HepG2 (cell line): ENCODE data around the gene CCL24. TPM values are rescaled to one million over a fixed set of nuclear protein-coding genes. Genes with fewer than 3 reads are reported as not detected.

ENCODE experiments used
- ATAC-seq: fragments of 200-7000 bp; cut with Tn5 transposase; 3 replicates; pipeline ENCODE4 v1.9.1; 2020; ENCODE audit warnings: mild to moderate bottlenecking, moderate library complexity
- BruUV-seq: library from RNA; stranded (reverse); fragments of 400-500 nt; replicated peaks from 2 replicates; lab custom pipeline; 2021; lab: Mats Ljungman, UMichigan
- CTCF ChIA-PET: fragments of 300-600 bp; formaldehyde crosslinking; extraction: SDS; loops from one replicate; lab custom pipeline; 2021; ENCODE audit warnings: low total read pairs, inconsistent platforms, low intra/inter-chr PET ratio; lab: Yijun Ruan, JAX
- POLR2A ChIA-PET: fragments of 350-600 bp; sonication (Branson Sonifier 250); formaldehyde crosslinking; loops from one replicate; lab custom pipeline; 2020; ENCODE audit warnings: antibody characterized with exemption, inconsistent platforms; lab: Yijun Ruan, JAX
- DNase-seq: peaks from one replicate; pipeline ENCODE4 v3.0.0-alpha.2; 2015; ENCODE audit warnings: low spot score
- FAIRE-seq: peaks from 3 replicates; lab custom pipeline; 2011; peaks lifted over from hg19 to GRCh38; lab: Jason Lieb, UNC
- H2AFZ ChIP-seq: one replicate; pipeline ENCODE4 v1.6.1; 2011; ENCODE audit warnings: low read length, inconsistent platforms
- H3K27ac ChIP-seq: fragments of 300-600 bp; 3 replicates; pipeline ENCODE4 v1.8.0; 2011; ENCODE audit warnings: mixed run types, mild to moderate bottlenecking, mixed read lengths, low read length, inconsistent platforms; ENCODE audit not compliant: insufficient read depth; ENCODE audit errors: extremely low read length
- H3K27me3 ChIP-seq, 2 experiments: fragments of 200-600 bp in 1 of 2; 2 replicates in 1 of 2; 3 replicates in 1 of 2; pipeline versions ENCODE4 v1.6.0 to v1.8.0; 2011; ENCODE audit warnings: low read length in 2 of 2, mild to moderate bottlenecking in 2 of 2, moderate library complexity in 2 of 2, inconsistent platforms in 1 of 2; ENCODE audit not compliant: insufficient read depth in 2 of 2, control insufficient read depth in 1 of 2
- H3K36me3 ChIP-seq, 2 experiments: fragments of 200-600 bp in 1 of 2; replicated peaks in 1 of 2; 2 replicates in 1 of 2; 3 replicates in 1 of 2; pipeline versions ENCODE4 v1.5.1 to v1.8.0; 2011; ENCODE audit warnings: low read length in 2 of 2, inconsistent platforms in 1 of 2; ENCODE audit not compliant: insufficient read depth in 2 of 2, control insufficient read depth in 1 of 2
- H3K4me1 ChIP-seq: 2 replicates; pipeline ENCODE4 v1.5.1; 2012; ENCODE audit warnings: low read length, inconsistent platforms; ENCODE audit not compliant: insufficient read depth
- H3K4me2 ChIP-seq: 2 replicates; pipeline ENCODE4 v1.6.0; 2011; ENCODE audit warnings: low read depth, low read length, inconsistent platforms
- H3K4me3 ChIP-seq, 3 experiments: fragments of 200-600 bp in 1 of 3; sonication (generic), shearing (Covaris generic) in 1 of 3; replicated peaks in 1 of 3; 2 replicates each; pipeline ENCODE4 v1.5.1; 2011 to 2016; ENCODE audit warnings: low read length in 3 of 3, inconsistent platforms in 2 of 3, low read depth in 2 of 3, mild to moderate bottlenecking in 2 of 3, control low read depth in 1 of 3, mixed read lengths in 1 of 3; ENCODE audit not compliant: insufficient read depth in 1 of 3
- H3K79me2 ChIP-seq: one replicate; pipeline ENCODE4 v1.6.1; 2011; ENCODE audit warnings: low read length, inconsistent platforms; ENCODE audit not compliant: insufficient read depth
- H3K9ac ChIP-seq: 2 replicates; pipeline ENCODE4 v1.6.0; 2011; ENCODE audit warnings: mild to moderate bottlenecking, low read depth, low read length, inconsistent platforms; ENCODE audit not compliant: insufficient read depth
- H3K9me3 ChIP-seq: 2 replicates; pipeline ENCODE4 v1.5.1; 2012; ENCODE audit warnings: mild to moderate bottlenecking, low read length
- H4K20me1 ChIP-seq: 2 replicates; pipeline ENCODE4 v1.6.0; 2011; ENCODE audit warnings: inconsistent platforms, mild to moderate bottlenecking, low read length, moderate library complexity; ENCODE audit not compliant: insufficient read depth
- ATF3 ChIP-seq: sonication (generic); formaldehyde crosslinking; IDR thresholded peaks from 2 replicates; pipeline ENCODE4 v1.4.0; 2020; ENCODE audit warnings: missing genetic modification reagents
- BHLHE40 ChIP-seq: IDR thresholded peaks from 2 replicates; pipeline ENCODE4 v1.6.1; 2011; ENCODE audit warnings: low read length, improper control_type of control experiment
- IRX3 ChIP-seq: sonication (generic); formaldehyde crosslinking; IDR thresholded peaks from 2 replicates; pipeline ENCODE4 v1.8.1; 2023; ENCODE audit warnings: mild to moderate bottlenecking, low read depth, missing genetic modification reagents, borderline replicate concordance
- JUND ChIP-seq: sonication (generic); formaldehyde crosslinking; IDR thresholded peaks from 2 replicates; pipeline ENCODE4 v1.8.0; 2022; ENCODE audit warnings: mild to moderate bottlenecking, missing genetic modification reagents
- NR2F6 ChIP-seq, 2 experiments: IDR thresholded peaks; 2 replicates each; pipeline ENCODE4 v1.6.1; 2016; ENCODE audit warnings: antibody characterized with exemption in 1 of 2, mild to moderate bottlenecking in 1 of 2
- RFX1 ChIP-seq: fragments of 450-650 bp; IDR thresholded peaks from 2 replicates; pipeline ENCODE4 v1.6.1; 2017
- SALL2 ChIP-seq: sonication (generic); formaldehyde crosslinking; IDR thresholded peaks from 2 replicates; pipeline ENCODE4 v1.8.1; 2023; ENCODE audit warnings: mild to moderate bottlenecking, missing genetic modification reagents, inconsistent platforms
- TOPORS ChIP-seq: sonication (generic); formaldehyde crosslinking; IDR thresholded peaks from 2 replicates; pipeline ENCODE4 v1.8.0; 2023; ENCODE audit warnings: mild to moderate bottlenecking, missing genetic modification reagents
- TP53 ChIP-seq: sonication (generic); formaldehyde crosslinking; conservative IDR thresholded peaks from 2 replicates; pipeline ENCODE4 v1.4.0; 2020; ENCODE audit warnings: missing genetic modification reagents
- ZBTB21 ChIP-seq: sonication (generic); formaldehyde crosslinking; IDR thresholded peaks from 2 replicates; pipeline ENCODE4 v1.4.0; 2020; ENCODE audit warnings: missing genetic modification reagents
- ZNF607 ChIP-seq: sonication (generic); formaldehyde crosslinking; IDR thresholded peaks from 2 replicates; pipeline ENCODE4 v1.5.1; 2020; ENCODE audit warnings: missing genetic modification reagents, mild to moderate bottlenecking, borderline replicate concordance
- WGBS: methylation state at CpG from one replicate; pipeline ENCODE4 v1.1.6; 2017; ENCODE audit warnings: low lambda C conversion rate; 5-methylcytosine and 5-hydroxymethylcytosine counted together
- in situ Hi-C: cut with HindIII; loops from 2 replicates; pipeline ENCODE4 v1.10.0; 2017; ENCODE audit warnings: low pct_unique_long_range_greater_than_20kb; ENCODE audit not compliant: extremely low pct_ligation_motif_present
- intact Hi-C: fragments of 100-400 bp; cut with micrococcal nuclease; formaldehyde crosslinking; loops from one replicate; pipeline ENCODE4 v1.10.0; 2022; ENCODE audit not compliant: unreplicated experiment
- polyA plus RNA-seq, 8 experiments: library from polyadenylated mRNA; depleted of rRNA in 3 of 8; stranded (reverse) in 7 of 8; unstranded in 1 of 8; fragments of >200 nt; fragmentation: Illumina TruSeq in 4 of 8; extraction: Trizol in 4 of 8; gene quantifications; 2 replicates each; pipeline versions ENCODE4 v1.2.1 to v1.2.3, GENCODE V29; 2011 to 2016; ENCODE audit warnings: low read depth in 4 of 8, missing spikeins in 1 of 8, mixed read lengths in 1 of 8; ENCODE audit not compliant: insufficient read depth in 1 of 8
- total RNA-seq, 5 experiments: library from RNA; depleted of rRNA; stranded (reverse); fragments of >200 nt; fragmentation: Illumina TruSeq; extraction: Trizol; gene quantifications; 2 replicates each; pipeline ENCODE4 v1.2.3, GENCODE V29; 2016; ENCODE audit warnings: low read depth in 1 of 5
- TF ChIP-seq, protein P1 (sequence below): sonication (generic); formaldehyde crosslinking; IDR thresholded peaks from one replicate; pipeline ENCODE4 v1.5.1; 2020; ENCODE audit warnings: mild to moderate bottlenecking, missing genetic modification reagents; ENCODE audit errors: not compliant biosample characterization

CCL24 gene
- total and polyA plus RNA-seq, 2 of the 13 experiments (the other 11 are each of a cell fraction or from before 2014, with no cell fraction given): not detected

DNA sequence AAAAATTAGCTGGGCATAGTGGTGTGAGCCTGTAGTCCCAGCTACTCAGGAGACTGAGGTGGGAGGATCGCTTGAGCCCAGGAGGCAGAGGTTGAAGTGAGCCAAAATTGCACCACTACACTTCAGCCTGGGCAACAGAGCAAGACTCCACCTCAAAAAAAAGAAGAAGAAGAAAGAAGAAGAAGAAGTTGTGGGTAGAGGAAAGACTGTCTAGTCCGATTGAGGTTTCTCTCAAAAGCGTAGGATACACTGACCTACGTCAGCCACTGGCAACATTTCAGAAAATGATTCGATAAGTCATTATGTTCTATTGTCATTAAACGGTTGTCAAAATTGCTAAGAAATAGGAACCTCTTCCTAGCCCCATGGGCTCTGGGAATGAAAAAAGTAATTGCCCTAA lies 42.9 kb upstream of the CCL24 start:
- H3K4me2 ChIP-seq: no peak overlapping the region
- peaks cover 22% of the 10 kb centered on the region for H3K4me1 ChIP-seq
- TF ChIP-seq JUND (CRISPR knock-in tag): no peak
- TF ChIP-seq ZNF607 (CRISPR knock-in tag): no peak
- TF ChIP-seq, protein P1, sequence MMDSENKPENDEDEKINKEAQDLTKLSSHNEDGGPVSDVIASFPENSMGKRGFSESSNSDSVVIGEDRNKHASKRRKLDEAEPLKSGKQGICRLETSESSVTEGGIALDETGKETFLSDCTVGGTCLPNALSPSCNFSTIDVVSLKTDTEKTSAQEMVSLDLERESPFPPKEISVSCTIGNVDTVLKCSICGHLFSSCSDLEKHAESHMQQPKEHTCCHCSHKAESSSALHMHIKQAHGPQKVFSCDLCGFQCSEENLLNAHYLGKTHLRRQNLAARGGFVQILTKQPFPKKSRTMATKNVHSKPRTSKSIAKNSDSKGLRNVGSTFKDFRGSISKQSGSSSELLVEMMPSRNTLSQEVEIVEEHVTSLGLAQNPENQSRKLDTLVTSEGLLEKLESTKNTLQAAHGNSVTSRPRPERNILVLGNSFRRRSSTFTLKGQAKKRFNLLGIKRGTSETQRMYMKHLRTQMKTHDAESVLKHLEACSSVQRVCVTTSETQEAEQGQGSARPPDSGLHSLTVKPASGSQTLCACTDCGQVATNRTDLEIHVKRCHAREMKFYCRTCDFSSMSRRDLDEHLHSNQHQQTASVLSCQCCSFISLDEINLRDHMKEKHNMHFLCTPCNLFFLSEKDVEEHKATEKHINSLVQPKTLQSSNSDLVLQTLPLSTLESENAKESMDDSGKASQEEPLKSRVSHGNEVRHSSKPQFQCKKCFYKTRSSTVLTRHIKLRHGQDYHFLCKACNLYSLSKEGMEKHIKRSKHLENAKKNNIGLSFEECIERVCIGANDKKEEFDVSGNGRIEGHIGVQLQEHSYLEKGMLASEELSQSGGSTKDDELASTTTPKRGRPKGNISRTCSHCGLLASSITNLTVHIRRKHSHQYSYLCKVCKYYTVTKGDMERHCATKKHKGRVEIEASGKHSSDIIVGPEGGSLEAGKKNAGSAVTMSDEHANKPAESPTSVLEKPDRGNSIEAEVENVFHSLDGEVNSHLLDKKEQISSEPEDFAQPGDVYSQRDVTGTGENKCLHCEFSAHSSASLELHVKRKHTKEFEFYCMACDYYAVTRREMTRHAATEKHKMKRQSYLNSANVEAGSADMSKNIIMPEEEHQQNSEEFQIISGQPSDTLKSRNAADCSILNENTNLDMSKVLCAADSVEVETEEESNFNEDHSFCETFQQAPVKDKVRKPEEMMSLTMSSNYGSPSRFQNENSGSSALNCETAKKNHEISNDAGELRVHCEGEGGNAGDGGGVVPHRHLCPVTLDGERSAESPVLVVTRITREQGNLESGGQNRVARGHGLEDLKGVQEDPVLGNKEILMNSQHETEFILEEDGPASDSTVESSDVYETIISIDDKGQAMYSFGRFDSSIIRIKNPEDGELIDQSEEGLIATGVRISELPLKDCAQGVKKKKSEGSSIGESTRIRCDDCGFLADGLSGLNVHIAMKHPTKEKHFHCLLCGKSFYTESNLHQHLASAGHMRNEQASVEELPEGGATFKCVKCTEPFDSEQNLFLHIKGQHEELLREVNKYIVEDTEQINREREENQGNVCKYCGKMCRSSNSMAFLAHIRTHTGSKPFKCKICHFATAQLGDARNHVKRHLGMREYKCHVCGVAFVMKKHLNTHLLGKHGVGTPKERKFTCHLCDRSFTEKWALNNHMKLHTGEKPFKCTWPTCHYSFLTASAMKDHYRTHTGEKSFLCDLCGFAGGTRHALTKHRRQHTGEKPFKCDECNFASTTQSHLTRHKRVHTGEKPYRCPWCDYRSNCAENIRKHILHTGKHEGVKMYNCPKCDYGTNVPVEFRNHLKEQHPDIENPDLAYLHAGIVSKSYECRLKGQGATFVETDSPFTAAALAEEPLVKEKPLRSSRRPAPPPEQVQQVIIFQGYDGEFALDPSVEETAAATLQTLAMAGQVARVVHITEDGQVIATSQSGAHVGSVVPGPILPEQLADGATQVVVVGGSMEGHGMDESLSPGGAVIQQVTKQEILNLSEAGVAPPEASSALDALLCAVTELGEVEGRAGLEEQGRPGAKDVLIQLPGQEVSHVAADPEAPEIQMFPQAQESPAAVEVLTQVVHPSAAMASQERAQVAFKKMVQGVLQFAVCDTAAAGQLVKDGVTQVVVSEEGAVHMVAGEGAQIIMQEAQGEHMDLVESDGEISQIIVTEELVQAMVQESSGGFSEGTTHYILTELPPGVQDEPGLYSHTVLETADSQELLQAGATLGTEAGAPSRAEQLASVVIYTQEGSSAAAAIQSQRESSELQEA (CRISPR knock-in tag): no peak
- no peak for TF ChIP-seq TP53 (CRISPR knock-in tag)
- TF ChIP-seq IRX3 (CRISPR knock-in tag): no peak
- TF ChIP-seq SALL2: no peak
- no peak for TF ChIP-seq BHLHE40
- no peak for TF ChIP-seq TOPORS (CRISPR knock-in tag)
- TF ChIP-seq RFX1: no peak
- TF ChIP-seq NR2F6 (IDR thresholded peaks at IDR 0.05): no peak
- TF ChIP-seq NR2F6 (CRISPR knock-in tag; IDR thresholded peaks at IDR 0.05): no peak
- TF ChIP-seq ATF3 (CRISPR knock-in tag): no peak
- TF ChIP-seq ZBTB21 (CRISPR knock-in tag): no peak
- DNase-seq: no peak
- ATAC-seq: no peak
- no peaks in the 10 kb centered on the region for H3K9me3 ChIP-seq
- no peak for FAIRE-seq
- CTCF ChIA-PET: no interaction called here
- WGBS: 71% methylated on average over 6 of the region's 6 CpGs
- no peaks in the 10 kb centered on the region for H4K20me1 ChIP-seq
- H3K79me2 ChIP-seq: no peaks in the 10 kb centered on the region
- H3K9ac ChIP-seq: no peak overlapping the region
- H2AFZ ChIP-seq: no peak overlapping the region
- no peaks in the 10 kb centered on the region for H3K36me3 ChIP-seq
- in situ Hi-C loops (no loop called here), intact Hi-C loops (no loop called here)
- H3K27me3 ChIP-seq: no peaks in the 10 kb centered on the region
- no peak overlapping the region for H3K27ac ChIP-seq
- BruUV-seq: no TSS peak
- POLR2A ChIA-PET: no interaction called here
- H3K4me3 ChIP-seq: no peak overlapping the region
